DMS79 treated with DMSO at 0.1 percent for 48 hours (cell line): ENCODE measurements around the gene NCAM1.

Experiments
- DNase-seq: peaks from one replicate; lab custom pipeline; 2025; lab: John Stamatoyannopoulos, UW

Gene NCAM1

GRCh38 chr11:113203141-113203753 lies 242.0 kb downstream of the NCAM1 start:
- no peak for DNase-seq

- DNase-seq: no peak
Observed at GRCh38 chr11:113204280-113204679, 243.1 kb downstream of the NCAM1 start.

- no peak for DNase-seq
Observed at GRCh38 chr11:113213549-113213948, 252.3 kb downstream of the NCAM1 start.

- no peak for DNase-seq
Observed at GRCh38 chr11:113222241-113222640, 261.0 kb downstream of the NCAM1 start.

GRCh38 chr11:113234888-113235287 lies 273.7 kb downstream of the NCAM1 start:
- DNase-seq: no peak

- DNase-seq: no peak
Observed at GRCh38 chr11:113237261-113237660, 276.0 kb downstream of the NCAM1 start.

GRCh38 chr11:113238721-113239120 lies 277.5 kb downstream of the NCAM1 start:
- DNase-seq: no peak

- no peak for DNase-seq
Observed at GRCh38 chr11:113240389-113240788, 279.2 kb downstream of the NCAM1 start.

- DNase-seq: no peak
Observed at GRCh38 chr11:113240790-113241635, 279.8 kb downstream of the NCAM1 start.

GRCh38 chr11:113241636-113242054 lies 280.4 kb downstream of the NCAM1 start:
- DNase-seq: no peak

- DNase-seq: no peak
Observed at GRCh38 chr11:113242060-113242459, 280.8 kb downstream of the NCAM1 start.

GRCh38 chr11:113242767-113243397 lies 281.7 kb downstream of the NCAM1 start:
- DNase-seq: no peak

GRCh38 chr11:113243696-113244095 lies 282.5 kb downstream of the NCAM1 start:
- no peak for DNase-seq

GRCh38 chr11:113245216-113245615 lies 284.0 kb downstream of the NCAM1 start:
- no peak for DNase-seq

- DNase-seq: no peak
Observed at GRCh38 chr11:113247221-113247620, 286.0 kb downstream of the NCAM1 start.

GRCh38 chr11:113247966-113248365 lies 286.7 kb downstream of the NCAM1 start:
- no peak for DNase-seq

GRCh38 chr11:113248702-113249490 lies 287.7 kb downstream of the NCAM1 start:
- DNase-seq: no peak

- no peak for DNase-seq
Observed at GRCh38 chr11:113249491-113249763, 288.2 kb downstream of the NCAM1 start.

- no peak for DNase-seq
Observed at GRCh38 chr11:113249786-113250185, 288.6 kb downstream of the NCAM1 start.

GRCh38 chr11:113251281-113251680 lies 290.1 kb downstream of the NCAM1 start:
- DNase-seq: no peak

GRCh38 chr11:113253406-113253805 lies 292.2 kb downstream of the NCAM1 start:
- DNase-seq: no peak

- no peak for DNase-seq
Observed at GRCh38 chr11:113255096-113255495, 293.9 kb downstream of the NCAM1 start.
